ENCODE results near the gene PRSS21. TPM values are rescaled to one million over a fixed set of nuclear protein-coding genes. Genes with fewer than 3 reads are reported as not detected.

PRSS21 gene
- total RNA-seq, 1 donor from 2014 or later, result not detected

DNA sequence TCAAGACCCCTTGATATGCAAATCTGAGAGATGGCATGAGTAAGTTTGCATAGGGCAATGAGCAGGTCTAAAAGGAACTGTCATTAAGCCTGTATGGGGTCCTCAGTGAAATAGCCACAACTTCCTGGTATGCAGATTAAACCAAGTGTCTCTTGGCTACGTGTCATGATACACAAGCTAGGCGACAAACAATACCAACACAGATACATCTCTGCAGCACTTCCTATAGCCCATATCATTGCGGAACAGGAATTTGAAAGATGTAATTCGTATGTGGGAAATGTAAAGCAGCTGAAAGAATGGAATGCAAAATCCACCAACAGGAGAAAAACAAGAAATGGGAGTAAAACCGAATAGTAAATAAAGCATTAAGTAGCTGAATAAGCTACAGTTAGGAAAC, 28.1 kb downstream of the PRSS21 start:
- Histone ChIP-seq H3K27ac (no peak overlapping the region), H3K4me3 (no peak overlapping the region), H3K4me1 (peaks cover 0 to 3% of the 10 kb centered on the region in 2 donors), H3K9me3 (no peaks in the 10 kb centered on the region), H3K36me3 (no peaks in the 10 kb centered on the region), H3K27me3 (no peaks in the 10 kb centered on the region)
- TF ChIP-seq, protein P1, sequence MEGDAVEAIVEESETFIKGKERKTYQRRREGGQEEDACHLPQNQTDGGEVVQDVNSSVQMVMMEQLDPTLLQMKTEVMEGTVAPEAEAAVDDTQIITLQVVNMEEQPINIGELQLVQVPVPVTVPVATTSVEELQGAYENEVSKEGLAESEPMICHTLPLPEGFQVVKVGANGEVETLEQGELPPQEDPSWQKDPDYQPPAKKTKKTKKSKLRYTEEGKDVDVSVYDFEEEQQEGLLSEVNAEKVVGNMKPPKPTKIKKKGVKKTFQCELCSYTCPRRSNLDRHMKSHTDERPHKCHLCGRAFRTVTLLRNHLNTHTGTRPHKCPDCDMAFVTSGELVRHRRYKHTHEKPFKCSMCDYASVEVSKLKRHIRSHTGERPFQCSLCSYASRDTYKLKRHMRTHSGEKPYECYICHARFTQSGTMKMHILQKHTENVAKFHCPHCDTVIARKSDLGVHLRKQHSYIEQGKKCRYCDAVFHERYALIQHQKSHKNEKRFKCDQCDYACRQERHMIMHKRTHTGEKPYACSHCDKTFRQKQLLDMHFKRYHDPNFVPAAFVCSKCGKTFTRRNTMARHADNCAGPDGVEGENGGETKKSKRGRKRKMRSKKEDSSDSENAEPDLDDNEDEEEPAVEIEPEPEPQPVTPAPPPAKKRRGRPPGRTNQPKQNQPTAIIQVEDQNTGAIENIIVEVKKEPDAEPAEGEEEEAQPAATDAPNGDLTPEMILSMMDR (IDR thresholded peaks at IDR 0.05), result no peak
- DNase-seq (ENCODE audit: low spot score in 2 of 2), result no peak
- intact Hi-C loops (cut with DNase I), result no loop called here

DNA sequence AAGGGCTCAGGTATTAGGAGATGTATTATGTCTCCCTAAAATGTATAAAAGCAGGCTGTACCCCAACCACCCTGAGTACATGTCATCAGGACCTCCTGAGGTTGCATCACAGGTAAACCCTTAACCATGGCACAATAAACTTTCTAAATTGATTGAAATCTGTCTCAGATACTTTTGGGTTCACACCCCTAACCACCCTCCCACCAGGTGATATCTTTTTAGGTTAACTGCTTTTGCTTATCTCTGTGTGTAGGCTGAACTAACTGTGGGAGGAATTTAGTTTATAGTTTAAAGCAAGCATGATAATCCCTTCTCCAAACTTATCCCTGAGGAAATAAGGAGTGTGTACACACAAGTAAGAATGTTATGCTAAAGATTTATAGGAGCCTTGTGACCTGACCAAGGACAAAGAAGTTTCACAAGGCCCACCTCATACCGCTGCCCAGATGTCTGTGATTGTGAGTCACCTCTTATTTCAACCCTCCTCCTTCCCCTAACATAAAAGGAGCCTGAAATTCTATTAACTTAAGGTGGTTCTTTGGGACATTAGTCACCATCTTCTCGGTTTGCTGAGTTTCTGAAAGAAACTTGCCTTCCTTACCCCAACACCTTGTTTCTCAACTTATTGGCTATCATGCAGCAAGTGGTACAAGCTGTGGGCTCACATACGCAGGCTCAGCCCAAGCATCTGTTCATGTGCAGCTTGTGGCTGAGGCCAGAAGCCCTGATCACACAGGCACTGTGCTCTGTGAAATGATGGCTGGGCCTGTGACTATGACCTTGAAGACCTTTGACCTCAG, 29.7 kb downstream of the PRSS21 start:
- Histone ChIP-seq H3K4me3 (no peak overlapping the region), H3K27me3 (no peaks in the 10 kb centered on the region), H3K27ac (no peak overlapping the region), H3K36me3 (no peaks in the 10 kb centered on the region), H3K4me1 (peaks cover 0 to 3% of the 10 kb centered on the region in 2 donors), H3K9me3 (no peaks in the 10 kb centered on the region)
- no peak for DNase-seq (ENCODE audit: low spot score in 2 of 2)
- intact Hi-C loops (cut with DNase I), result no loop called here
- TF ChIP-seq, protein P1 (IDR thresholded peaks at IDR 0.05), result no peak

DNA sequence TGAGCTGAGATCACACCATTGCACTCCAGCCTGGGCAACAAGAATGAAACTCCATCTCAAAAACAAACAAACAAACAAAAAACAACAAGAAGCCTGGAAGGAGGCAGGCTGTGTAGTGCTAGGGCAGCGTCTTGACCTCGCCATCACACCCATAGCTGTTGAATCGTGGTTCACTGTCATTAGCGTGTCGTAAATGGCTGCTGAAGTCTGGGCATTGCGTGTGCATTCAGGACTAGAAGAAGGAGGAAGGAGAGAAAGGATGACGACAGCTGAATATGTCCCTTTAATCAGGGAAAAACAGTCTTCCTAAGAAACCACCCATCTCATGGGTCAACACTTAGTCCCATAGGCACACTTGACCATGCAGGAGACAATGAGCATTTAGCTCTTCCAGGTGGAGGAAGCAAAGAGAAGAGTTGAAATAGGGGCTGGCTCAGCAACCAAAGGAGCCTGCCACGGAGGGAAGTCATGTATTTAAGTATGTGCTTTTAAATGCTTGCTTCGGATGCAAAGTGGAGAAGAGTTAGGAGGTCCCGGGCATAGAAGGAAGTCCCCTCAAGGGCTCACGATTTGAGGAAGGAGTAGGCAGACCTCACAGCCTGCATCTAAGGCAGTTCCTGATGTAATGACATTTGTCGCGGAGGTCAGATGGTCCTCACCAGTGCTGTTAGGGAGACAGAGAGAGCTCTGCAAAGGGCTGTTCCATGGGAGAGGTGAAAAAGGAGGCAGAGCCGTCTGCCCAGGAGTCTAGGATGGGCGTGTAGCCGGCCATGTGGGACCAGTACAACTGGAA, 32.1 kb downstream of the PRSS21 start:
- Histone ChIP-seq H3K36me3 (no peaks in the 10 kb centered on the region), H3K27me3 (no peaks in the 10 kb centered on the region), H3K9me3 (no peaks in the 10 kb centered on the region), H3K27ac (no peak overlapping the region), H3K4me3 (no peak overlapping the region), H3K4me1 (no peaks in the 10 kb centered on the region)
- intact Hi-C loops (cut with DNase I), result no loop called here
- TF ChIP-seq, protein P1 (IDR thresholded peaks at IDR 0.05), result no peak
- DNase-seq (ENCODE audit: low spot score in 2 of 2), result no peak

DNA sequence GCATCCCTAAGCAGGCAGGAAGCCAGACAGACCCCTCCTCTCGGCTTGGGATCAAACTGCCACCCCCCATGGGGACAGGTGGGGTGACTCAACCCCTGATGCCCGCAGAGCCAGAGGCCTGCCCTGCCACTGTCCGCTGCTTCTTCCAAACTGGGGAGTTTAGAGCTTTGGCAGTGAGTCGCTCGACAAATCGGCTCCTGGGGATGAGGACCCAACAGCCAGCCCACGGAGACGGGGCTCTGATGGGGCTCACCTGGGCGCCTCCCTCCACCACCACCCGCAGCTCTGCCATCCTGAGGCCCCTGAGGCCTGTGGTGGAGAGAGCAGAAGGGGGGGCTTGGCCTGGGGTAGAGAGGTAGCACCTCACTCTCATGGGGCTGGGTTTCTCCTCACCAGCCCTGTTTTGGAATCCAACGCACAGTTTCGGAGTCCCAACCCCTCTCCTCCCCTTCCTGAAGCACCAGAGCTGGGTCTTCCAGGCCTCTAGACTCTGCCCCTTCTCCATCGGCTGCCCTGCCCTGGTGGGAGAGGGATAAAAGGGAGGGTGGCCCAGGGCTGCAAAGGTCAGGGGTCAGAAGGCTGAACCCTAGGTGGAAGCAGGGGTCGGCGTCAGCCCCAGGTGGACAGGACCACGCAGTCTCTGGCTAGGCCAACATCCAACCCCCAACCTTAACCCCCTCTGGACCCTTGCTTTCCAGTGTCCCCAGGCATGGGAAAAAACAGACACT, 35.1 kb downstream of the PRSS21 start:
- Histone ChIP-seq H3K36me3 (no peaks in the 10 kb centered on the region), H3K4me1 (no peaks in the 10 kb centered on the region), H3K27ac (no peak overlapping the region), H3K4me3 (no peak overlapping the region), H3K9me3 (no peaks in the 10 kb centered on the region), H3K27me3 (no peaks in the 10 kb centered on the region)
- intact Hi-C loops (cut with DNase I), result no loop called here
- DNase-seq (ENCODE audit: low spot score in 2 of 2), result no peak
- TF ChIP-seq, protein P1 (IDR thresholded peaks at IDR 0.05), result no peak

DNA sequence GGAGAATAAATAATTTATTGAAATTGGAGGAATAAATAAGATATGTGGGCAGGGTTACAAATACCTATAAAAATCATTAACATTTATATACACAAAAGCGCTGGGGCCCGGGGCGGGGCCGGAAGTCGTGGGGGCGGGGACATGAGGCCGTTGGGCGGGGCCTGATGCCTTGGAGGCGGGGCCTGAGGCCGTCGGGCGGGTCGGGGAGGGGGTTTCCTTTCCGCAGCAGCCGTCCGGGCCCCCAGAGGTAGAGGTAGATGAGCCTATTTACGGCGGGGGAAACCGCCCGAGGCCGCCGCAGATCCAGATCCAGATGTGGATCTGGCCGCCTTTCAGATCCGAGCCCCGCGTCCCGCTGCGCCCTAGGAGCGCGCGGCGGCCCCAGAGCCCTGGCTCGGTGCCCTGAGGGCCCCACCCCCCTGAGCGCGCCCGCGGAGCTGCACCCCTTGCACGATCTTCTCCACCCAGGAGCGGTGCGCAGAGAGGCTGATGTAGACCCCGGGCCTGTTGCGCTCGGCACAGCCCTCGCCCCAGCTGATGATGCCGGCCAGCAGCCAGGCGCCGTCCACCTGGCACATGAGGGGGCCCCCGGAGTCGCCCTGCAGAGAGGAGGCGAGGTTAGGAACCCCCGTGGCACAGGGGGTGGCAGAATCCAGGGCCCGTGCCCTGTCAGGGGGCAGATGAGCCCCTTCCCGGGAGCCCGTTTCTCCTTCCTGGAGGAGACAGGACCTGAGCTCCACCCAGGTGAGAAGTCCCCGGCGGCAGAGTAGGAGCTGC, 35.9 kb downstream of the PRSS21 start:
- H3K27ac ChIP-seq, result no peak overlapping the region
- H3K36me3 ChIP-seq, result no peaks in the 10 kb centered on the region
- H3K4me3 ChIP-seq, result no peak overlapping the region
- no peak for DNase-seq (ENCODE audit: low spot score in 2 of 2)
- H3K4me1 ChIP-seq, result no peaks in the 10 kb centered on the region
- TF ChIP-seq, protein P1 (IDR thresholded peaks at IDR 0.05), result no peak
- intact Hi-C loops (cut with DNase I), result no loop called here
- H3K27me3 ChIP-seq, result no peaks in the 10 kb centered on the region
- H3K9me3 ChIP-seq, result no peaks in the 10 kb centered on the region

All from ascending aorta (tissue), 2 donors.